Brain microvascular endothelial cell (primary cell): Measurements from ENCODE around the gene CFAP92.

Experiments
- DNase-seq: peaks from one replicate; pipeline ENCODE4 v3.0.0-alpha.2; 2020
- H3K27ac ChIP-seq: fragments of 250-450 bp; sonication (Bioruptor Pico); 2 replicates; pipeline ENCODE4 v1.5.1; 2020; ENCODE audit warnings: mild to moderate bottlenecking, moderate library complexity
- H3K27me3 ChIP-seq: fragments of 250-450 bp; sonication (Bioruptor Pico); replicated peaks from 2 replicates; pipeline ENCODE4 v1.5.1; 2020; ENCODE audit warnings: mild to moderate bottlenecking
- H3K36me3 ChIP-seq: fragments of 250-450 bp; sonication (Bioruptor Pico); replicated peaks from 2 replicates; pipeline ENCODE4 v1.5.1; 2020; ENCODE audit warnings: mild to moderate bottlenecking
- H3K4me3 ChIP-seq: 2 replicates; pipeline ENCODE4 v1.5.1; 2011; ENCODE audit warnings: low read depth, mild to moderate bottlenecking, control low read depth, low read length, moderate library complexity
- in situ Hi-C: cut with HindIII; loops from 2 replicates; pipeline ENCODE4 v1.10.0; 2017; ENCODE audit warnings: low sequenced_read_pairs, low pct_ligation_motif_present
- TF ChIP-seq, protein P1 (sequence below): IDR thresholded peaks from 2 replicates; pipeline ENCODE4 v1.5.1; 2011; ENCODE audit warnings: low read depth, mild to moderate bottlenecking, moderate library complexity, low read length, control low read depth, inconsistent platforms; ENCODE audit errors: missing control alignments

The CFAP92 gene

GRCh38 chr3:128970740-128971047 lies 23.2 kb downstream of the CFAP92 start:
- no peak overlapping the region for H3K27ac ChIP-seq

GRCh38 chr3:128969993-128970739 lies 23.7 kb downstream of the CFAP92 start:
- H3K4me3 ChIP-seq: no peak overlapping the region
- no peak overlapping the region for H3K27ac ChIP-seq
- TF ChIP-seq, protein P1, sequence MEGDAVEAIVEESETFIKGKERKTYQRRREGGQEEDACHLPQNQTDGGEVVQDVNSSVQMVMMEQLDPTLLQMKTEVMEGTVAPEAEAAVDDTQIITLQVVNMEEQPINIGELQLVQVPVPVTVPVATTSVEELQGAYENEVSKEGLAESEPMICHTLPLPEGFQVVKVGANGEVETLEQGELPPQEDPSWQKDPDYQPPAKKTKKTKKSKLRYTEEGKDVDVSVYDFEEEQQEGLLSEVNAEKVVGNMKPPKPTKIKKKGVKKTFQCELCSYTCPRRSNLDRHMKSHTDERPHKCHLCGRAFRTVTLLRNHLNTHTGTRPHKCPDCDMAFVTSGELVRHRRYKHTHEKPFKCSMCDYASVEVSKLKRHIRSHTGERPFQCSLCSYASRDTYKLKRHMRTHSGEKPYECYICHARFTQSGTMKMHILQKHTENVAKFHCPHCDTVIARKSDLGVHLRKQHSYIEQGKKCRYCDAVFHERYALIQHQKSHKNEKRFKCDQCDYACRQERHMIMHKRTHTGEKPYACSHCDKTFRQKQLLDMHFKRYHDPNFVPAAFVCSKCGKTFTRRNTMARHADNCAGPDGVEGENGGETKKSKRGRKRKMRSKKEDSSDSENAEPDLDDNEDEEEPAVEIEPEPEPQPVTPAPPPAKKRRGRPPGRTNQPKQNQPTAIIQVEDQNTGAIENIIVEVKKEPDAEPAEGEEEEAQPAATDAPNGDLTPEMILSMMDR: peak; percentile 97
- in situ Hi-C loops: no loop called here
- no peaks in the 10 kb centered on the region for H3K36me3 ChIP-seq
- no peaks in the 10 kb centered on the region for H3K27me3 ChIP-seq
- DNase-seq: no peak

More at GRCh38 chr3:128970740-128971047, 23.2 kb downstream of the CFAP92 start:
- TF ChIP-seq, protein P1: no peak
- Histone ChIP-seq H3K36me3 (no peaks in the 10 kb centered on the region), H3K27me3 (no peaks in the 10 kb centered on the region), H3K4me3 (no peak overlapping the region)
- in situ Hi-C loops: no loop called here
- DNase-seq: no peak

DNA sequence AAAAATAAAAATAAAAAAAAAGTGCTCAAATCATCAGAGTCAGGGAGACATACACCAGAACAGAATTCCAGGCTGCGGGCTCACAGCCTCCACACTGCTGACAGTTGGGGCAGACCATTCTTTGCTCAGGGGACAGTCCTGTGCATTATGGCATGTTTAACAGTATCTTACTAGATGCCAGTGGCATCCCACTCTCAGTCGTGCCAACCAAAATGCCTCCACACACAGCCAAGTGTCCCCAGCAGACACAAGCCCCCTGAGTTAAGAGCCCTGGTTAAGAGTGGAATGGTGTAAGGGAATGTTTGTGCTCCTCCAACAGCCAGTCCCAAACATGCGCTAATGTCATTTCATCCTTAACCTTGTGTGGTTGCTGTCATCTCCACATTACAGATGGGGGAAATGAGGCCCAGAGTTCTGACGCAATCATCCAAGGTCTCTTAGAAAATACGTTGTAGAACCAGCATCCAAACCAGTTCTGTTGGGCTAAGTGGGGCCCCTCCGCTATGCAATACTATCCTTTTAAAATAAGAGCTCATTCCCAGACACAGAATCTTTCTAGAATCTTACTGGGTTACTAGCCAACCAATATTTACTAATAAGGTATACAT lies 26.0 kb downstream of the CFAP92 start:
- H3K27ac ChIP-seq: no peak overlapping the region
- H3K27me3 ChIP-seq: no peaks in the 10 kb centered on the region
- in situ Hi-C loops: no loop called here
- no peak for DNase-seq
- H3K4me3 ChIP-seq: no peak overlapping the region
- TF ChIP-seq, protein P1: no peak
- no peaks in the 10 kb centered on the region for H3K36me3 ChIP-seq

- Histone ChIP-seq H3K36me3 (no peaks in the 10 kb centered on the region), H3K27ac (no peak overlapping the region), H3K4me3 (no peak overlapping the region)
Measured at GRCh38 chr3:128965818-128966217, 28.1 kb downstream of the CFAP92 start.

DNA sequence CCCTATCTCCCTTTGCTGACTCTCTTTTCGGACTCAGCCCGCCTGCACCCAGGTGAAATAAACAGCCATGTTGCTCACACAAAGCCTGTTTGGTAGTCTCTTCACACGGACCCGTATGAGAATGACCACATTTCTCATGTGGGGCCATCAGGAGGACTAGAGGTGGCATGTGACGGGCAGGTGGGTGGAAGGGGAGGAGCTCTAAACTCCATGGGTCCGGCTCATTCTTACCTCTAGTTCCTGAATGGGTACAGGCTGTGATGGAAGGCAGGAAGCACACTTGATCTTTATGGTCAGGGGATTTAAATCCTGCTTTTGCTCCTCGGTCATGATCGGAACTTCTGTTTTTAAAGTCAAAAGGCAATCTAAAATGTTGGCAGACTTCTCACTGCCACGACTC lies 28.6 kb downstream of the CFAP92 start:
- no peak for DNase-seq
- TF ChIP-seq, protein P1: no peak
- Histone ChIP-seq H3K27ac (no peak overlapping the region), H3K27me3 (no peaks in the 10 kb centered on the region), H3K4me3 (no peak overlapping the region), H3K36me3 (no peaks in the 10 kb centered on the region)
- in situ Hi-C loops: no loop called here

More at GRCh38 chr3:128965818-128966217, 28.1 kb downstream of the CFAP92 start:
- no peak for DNase-seq
- in situ Hi-C loops: no loop called here
- H3K27me3 ChIP-seq: no peaks in the 10 kb centered on the region
- TF ChIP-seq, protein P1: no peak

DNA sequence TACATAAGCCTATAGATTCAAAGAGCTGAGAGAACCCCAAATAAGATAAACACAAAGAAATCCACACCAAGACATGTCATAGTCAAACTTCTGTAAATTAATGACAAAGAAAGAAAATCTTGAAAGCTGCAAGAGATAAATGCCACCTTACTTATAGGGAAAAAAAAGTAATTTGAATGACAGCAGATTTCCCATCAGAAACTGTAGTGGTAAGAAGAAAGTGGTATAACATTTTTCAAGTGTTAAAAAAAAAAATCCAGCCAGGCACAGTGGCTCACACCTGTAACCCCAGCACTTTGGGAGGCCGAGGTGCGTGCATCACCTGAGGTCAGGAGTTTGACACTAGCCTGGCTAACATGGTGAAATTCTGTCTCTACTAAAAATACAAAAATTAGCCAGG lies 37.4 kb downstream of the CFAP92 start:
- DNase-seq: no peak
- no peaks in the 10 kb centered on the region for H3K27me3 ChIP-seq
- H3K27ac ChIP-seq: no peak overlapping the region
- no peaks in the 10 kb centered on the region for H3K36me3 ChIP-seq
- in situ Hi-C loops: no loop called here
- TF ChIP-seq, protein P1: no peak
- H3K4me3 ChIP-seq: no peak overlapping the region
